NCI-H526 treated with DMSO at 0.1 percent for 48 hours (cell line): ENCODE measurements around the gene RIN3.

ENCODE experiments used
- DNase-seq: peaks from one replicate; lab custom pipeline; 2025; lab: John Stamatoyannopoulos, UW

RIN3 gene

DNA sequence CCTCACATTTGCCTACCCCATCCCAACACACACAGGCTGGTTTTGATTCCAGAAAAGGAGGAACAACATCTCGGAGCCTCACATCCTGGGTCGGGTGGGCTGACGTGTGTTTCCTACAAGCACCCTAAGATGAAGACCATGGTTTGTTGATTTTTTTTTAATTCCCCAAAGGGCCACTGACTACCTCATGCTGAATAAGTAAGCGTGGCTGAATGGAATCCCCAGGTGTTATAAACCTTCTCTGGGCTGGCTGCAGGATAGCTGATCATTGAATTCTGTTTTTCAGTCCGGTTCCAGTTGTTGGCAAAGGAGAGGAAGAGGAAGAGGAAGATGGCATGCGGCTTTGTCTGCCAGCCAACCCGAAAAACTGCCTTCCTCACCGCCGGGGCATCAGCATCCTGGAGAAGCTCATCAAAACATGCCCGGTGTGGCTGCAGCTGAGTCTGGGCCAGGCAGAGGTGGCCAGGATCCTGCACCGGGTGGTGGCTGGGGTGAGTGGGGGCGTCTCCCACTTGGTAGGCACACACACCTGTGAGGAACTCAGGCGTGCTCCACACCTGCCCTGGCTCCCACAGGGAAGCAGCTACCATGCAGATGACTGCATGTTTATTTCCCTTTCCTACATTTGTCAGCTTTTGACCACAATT, 42.0 kb downstream of the RIN3 start:
- no peak for DNase-seq

- no peak for DNase-seq
These were observed 42.7 kb downstream of the RIN3 start for GRCh38 chr14:92556255-92556741.

DNA sequence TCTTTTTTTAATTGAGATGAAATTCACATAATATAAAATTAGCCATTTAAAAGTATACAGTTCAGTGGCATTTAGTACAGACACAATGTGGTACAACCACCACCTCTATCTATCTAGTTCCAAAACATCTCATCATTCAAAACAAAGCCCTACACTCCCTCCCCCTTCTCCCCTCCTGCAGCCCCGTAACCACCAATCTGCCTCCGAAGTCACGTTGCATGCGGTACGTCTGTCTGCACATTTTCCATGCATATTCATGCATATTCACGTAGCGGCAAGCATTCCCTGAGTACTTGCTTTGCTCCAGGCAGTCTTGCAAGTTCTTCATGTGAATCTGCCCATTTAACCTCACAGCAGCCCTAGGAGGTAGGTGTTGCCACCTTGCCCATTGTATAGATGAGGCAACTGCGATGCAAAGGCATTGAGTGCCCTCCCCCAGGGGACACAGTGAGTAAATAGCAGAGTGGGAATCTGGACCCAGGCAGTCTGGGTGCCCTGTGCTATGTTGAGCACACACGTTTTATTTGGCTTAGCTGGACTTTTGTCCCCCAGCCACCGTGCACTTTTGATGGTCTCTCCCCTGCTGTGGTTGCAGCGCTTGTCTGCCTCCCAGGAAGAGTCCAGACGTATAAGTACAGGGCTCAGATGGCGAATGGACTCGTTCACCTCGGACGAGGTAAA, 43.4 kb downstream of the RIN3 start:
- no peak for DNase-seq

DNA sequence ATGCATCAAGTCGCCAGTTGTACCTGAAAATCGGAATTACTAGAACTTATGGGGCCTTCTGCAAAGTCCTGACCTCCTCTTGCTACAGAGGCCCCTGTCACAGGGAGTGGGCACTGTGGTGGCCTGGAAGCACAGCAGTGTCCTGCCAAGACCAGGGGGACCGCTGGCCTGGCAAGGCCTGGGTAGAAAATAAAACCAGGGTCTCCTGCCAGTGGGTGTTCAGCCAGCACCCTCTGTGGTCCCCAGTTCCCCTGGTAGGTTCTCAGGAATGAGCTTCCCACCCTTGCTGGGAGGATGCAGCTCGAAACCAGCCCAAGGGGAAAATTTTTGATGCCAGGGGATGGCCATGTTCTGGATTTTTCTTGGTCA, 43.9 kb downstream of the RIN3 start:
- DNase-seq: no peak

DNA sequence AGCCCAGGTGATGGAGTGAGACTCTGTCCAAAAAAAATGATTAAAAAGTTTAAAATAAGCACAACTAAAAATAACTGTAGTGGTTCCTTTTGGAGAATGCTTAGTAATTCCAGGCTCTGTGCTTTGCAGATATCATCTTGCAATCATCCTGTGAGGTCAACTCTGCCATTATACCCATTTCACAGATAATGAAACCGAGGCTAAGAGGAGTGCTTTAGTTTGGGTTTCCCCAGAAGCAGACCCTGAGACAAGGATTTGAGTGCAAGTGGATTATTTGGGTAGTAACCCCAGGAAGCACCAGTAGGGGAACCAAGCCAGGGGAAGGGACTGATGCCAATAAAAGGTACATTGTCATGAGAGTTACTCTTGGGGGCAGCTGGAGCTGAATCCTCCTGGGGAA, 44.7 kb downstream of the RIN3 start:
- DNase-seq: no peak

DNA sequence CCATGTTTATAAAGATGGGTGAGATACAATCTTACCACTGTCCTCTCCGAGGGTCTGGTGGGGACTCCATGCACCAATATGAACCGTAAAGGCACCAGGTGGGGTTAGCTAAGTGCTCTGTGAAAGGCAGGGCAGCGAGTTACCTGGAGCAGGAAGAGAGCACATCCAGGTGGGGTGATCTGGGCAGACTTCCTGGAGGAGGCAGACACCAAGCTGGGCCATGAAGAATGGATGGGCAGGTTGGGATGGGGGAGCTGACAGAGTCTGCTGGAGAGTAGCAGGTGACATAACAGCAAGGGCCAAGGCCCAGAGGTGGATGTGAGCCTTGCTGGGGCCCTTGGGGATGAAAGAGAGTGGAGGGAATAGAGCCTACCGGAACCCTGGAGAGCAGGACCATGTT, 45.9 kb downstream of the RIN3 start:
- DNase-seq: no peak

DNA sequence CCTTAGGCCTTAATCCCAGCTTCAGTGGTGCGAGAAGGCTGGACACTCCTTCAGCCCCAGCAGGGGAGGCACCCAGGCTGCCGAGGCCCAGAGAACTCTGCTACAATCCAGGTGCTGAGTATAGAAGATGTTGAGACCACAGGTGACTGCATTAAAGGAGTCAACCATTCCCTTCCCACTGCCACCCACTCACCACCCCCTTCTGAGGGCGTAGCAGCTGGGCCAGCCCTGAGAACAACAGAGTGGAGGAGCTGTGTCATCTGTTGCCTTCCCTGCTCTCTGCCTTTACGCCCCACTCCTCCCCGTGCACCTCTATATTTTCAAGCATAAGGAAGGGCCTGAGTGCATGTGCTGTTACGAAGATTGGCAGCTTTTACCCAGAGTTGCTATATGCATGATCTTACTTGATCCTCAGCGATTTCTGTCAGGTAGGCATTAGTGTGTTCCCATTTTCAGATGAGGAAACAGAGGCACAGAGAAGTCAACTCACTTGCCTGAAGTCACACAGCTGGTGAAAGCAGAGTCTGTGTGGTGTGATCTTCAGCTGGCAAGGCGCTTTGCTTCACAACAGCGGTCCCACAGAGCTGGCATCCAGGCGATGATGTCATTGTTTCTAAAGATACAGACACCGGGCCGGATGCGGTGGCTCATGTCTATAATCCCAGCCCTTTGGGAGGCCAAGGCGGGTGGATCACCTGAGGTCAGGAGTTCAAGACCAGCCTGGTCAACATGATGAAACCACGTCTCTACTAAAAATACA, 46.7 kb downstream of the RIN3 start:
- no peak for DNase-seq

DNA sequence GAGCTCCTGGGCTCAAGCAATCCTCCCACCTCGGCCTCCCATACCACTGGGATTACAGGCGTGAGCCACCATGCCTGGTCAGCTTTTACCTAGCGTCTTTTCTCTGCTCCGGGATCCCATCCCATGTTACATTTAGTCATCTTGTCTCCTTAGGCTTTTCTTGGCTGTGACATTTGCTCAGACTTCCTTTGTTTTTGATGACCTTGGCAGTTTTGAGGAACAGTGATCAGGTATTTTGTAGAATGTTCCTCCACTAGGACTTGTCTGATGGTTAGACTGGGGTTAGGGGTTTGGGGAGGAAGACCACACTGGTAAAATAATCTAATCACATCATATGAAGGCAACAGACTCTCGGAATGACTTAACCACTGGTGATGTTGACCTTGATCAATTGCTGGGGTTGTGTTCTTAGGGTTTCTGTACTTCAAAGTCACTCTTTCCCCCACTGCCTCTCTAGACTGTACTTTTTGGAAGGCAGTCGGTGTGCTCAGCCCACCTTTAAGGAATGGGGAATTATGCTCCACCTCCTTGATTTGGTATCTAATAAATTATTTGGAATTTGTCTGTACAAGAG, 48.4 kb downstream of the RIN3 start:
- no peak for DNase-seq

DNA sequence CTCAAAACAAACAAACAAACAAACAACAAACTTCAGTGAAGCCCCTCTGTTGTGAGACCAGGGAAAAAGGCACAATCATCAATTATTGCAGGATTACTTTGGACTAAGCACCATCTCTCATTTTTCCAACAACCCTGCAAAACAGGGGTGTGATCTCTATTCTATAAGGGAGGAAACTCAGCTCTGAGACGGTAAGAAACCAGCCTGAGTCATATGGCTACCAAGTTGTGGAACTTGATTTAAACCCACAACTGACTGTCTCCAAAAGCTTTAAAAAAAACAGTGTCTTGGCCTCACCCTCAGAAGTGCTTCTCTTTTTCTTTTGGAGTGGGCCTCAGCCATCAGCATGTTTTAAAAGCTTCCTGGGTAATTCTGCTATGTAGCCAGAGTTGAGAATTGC, 49.8 kb downstream of the RIN3 start:
- DNase-seq: no peak

GRCh38 chr14:92563765-92564285, 50.2 kb downstream of the RIN3 start:
- DNase-seq: no peak

GRCh38 chr14:92564344-92565039, 50.9 kb downstream of the RIN3 start:
- DNase-seq: no peak

GRCh38 chr14:92565040-92565717, 51.6 kb downstream of the RIN3 start:
- no peak for DNase-seq

- no peak for DNase-seq
These were observed 52.1 kb downstream of the RIN3 start for GRCh38 chr14:92565718-92566115.

GRCh38 chr14:92567173-92567725, 53.7 kb downstream of the RIN3 start:
- DNase-seq: no peak

- no peak for DNase-seq
These were observed 55.3 kb downstream of the RIN3 start for GRCh38 chr14:92568621-92569479.

DNA sequence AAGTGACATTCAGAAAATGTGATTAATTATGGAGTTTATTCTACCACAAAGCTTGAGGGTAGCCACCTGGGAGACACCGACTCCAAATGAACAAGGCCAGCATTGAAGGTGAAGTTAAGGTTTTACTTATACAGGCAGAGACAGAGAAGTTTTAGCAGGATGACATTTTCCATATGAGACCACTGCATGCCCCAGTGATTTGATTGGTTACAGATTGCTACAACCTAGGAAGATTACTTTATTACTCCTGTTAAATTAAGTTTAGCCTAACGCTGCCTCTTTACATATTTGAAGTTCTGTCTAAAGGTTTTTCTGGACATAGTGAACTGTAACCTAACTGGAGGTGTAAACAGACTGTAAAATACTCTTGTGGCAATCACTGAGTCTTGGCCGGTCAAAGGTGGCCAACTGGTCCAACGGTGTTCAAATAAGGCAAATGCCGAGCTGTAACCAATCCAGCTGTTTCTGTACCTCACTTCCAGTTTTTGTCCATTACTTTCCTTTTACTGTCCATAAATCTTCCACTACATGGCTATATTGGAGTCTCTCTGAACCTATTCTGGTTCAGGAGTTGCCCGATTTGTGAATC, 57.2 kb downstream of the RIN3 start:
- DNase-seq: no peak

- no peak for DNase-seq
These were observed 58.5 kb downstream of the RIN3 start for GRCh38 chr14:92572050-92572449.

DNA sequence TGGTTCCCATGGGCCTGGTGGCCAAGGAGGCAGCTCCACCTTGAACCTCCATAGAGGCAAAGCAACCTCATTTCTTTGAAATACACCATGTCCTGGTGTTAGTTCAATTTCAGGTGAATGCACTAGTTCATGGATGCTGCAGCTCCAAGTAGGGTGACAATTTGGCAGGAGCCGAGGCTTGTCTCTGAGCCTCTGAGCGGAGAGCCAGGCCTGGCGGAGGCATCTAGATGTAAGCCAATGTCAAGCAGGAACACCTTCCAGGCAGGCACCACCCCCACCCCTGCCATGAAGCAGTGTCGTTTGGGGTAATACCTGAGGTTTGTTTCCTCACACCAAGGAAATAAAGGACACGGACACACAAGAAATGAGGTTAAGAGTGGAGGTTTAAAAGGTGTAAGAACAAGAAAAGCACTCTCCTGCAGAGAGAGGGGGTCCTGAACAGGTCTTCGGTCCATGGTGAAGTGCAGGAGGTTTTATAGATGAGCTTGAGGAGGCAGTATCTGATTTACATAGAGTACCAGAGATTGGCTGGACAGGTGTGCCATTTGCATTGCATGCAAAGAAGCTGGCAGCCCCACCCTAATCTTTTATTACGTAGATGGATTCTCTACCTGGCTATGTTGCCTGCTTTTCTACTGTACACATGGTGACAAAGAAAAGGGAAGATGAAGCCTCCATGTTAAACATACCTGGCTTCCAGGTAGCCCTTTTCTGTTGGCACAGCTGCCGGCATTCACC, 60.3 kb downstream of the RIN3 start:
- DNase-seq: peak; percentile 57
